GM19455 (cell line): ENCODE measurements around the gene PKD2.
"Not testable (repeated sequence)": the region's sequence is repeated elsewhere in the genome, so short reads cannot be mapped to it uniquely, and the experiment has no call there.

Experiments used
- ATAC-seq: cut with Tn5 transposase; IDR thresholded peaks from one replicate; pipeline ENCODE4 v1.9.1; 2021; ENCODE audit not compliant: unreplicated experiment

The PKD2 gene

DNA sequence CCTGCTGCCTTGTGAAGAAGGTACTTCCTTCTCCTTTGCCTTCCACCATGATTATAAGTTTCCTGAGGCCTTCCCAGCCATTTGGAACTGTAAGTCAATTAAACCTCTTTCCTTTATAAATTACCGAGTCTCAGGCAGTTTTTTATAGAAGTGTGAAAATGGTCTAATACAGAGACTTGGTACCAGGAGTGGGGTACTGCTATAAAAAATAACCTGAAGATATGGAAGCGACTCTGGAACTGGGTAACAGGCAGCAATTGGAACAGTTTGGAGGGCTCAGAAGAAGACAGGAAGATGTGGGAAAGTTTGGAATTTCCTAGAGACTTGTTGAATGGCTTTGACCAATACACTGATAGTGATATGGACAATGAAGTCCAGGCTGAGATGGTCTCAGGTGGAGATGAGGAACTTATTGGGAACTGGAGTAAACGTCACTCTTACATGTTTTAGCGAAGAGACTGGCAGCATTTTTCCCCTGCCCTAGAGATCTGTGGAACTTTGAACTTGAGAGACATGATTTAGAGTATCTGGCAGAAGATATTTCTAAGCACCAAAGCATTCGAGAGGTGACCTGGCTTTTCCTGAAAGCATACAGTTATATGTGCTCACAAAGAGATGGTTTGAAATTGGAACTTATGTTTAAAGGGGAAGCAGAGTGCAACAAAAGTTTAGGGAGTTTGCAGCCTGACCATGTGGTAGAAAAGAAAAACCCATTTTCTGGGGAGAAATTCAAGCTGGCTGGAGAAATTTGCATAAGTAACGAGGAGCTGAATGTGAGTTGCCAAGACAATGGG, 18.6 kb downstream of the PKD2 start:
- not testable (repeated sequence) for ATAC-seq

DNA sequence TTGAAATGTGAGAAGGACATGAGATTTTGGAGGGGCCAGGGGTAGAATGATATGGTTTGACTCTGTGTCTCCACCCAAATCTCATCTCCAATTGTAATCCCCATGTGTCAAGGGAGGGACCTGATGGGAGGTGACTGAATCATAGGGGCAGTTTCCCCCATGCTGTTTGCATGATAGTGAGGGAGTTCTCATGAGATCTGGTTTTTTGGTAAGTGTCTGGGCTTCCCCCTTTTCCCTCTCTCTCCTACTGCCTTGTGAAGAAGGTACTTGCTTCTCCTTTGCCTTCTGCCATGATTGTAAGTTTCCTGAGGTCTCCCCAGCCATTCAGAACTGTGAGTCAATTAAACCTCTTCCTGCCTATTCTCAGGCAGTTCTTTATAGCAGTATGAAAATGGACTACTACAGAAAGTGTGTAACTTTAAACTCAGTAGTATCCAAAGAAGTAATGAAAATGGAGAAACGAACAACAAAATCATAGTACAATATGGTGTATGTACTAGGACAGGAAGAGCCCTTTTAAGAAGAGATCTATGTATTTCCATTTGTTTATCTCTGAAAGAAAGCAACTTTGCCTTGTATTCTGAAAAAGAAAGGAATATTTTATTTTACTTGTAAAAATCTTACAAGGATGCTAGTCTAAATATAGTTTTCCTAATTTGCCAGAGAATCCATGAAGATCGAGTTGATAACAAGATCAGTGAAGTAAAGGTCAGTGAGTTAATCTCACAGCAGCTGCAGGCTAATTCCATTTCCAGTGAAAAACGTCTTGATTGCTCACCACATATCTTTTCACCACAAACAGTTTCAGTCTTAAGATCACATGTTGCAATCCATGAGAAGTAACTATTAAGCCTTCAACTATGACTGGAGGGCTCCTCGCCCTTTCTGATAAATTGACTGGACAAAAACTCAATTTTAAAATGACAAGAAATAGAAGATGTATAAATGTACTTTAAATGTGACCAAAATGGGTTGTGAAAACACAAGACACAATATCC, 20.5 kb downstream of the PKD2 start:
- ATAC-seq, result no peak

DNA sequence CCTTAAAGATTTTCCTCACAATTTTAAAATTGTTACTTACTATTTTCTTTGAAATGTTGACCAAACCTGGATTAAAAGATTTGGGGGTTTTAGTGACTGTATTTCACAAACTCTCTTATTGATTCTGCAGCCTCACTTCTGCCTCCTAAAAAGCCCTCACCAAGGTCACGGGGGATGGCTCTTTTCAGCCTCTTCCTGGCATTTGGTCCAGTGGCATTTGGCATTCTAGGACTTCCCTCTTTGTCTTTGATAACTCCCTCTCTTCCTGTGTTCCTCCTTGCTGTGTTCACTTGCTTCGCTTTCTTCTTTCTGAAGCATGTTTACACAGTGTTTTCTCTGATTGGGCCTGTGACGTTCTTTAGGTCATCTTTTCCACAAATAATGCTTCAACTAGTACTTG, 21.5 kb downstream of the PKD2 start:
- ATAC-seq, result no peak

DNA sequence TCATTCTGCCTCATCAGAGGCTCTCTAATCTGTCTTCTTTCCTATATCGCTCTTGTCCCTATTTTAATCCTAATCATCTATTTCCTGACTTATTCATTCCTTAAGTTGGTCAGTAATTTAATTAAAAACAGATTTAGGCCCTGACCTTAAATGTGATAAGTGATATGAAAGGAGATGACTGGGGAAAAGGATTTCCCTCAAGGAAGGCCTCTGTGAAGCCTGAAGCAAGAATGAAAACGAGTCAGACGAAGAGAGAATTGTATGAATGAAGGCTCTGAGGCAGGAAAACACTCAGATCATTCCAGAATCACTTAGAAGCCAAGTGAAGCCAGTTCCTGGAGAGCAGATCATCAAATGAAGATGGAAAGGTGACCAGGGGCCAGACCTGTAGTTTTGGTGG, 22.1 kb downstream of the PKD2 start:
- ATAC-seq, result no peak

DNA sequence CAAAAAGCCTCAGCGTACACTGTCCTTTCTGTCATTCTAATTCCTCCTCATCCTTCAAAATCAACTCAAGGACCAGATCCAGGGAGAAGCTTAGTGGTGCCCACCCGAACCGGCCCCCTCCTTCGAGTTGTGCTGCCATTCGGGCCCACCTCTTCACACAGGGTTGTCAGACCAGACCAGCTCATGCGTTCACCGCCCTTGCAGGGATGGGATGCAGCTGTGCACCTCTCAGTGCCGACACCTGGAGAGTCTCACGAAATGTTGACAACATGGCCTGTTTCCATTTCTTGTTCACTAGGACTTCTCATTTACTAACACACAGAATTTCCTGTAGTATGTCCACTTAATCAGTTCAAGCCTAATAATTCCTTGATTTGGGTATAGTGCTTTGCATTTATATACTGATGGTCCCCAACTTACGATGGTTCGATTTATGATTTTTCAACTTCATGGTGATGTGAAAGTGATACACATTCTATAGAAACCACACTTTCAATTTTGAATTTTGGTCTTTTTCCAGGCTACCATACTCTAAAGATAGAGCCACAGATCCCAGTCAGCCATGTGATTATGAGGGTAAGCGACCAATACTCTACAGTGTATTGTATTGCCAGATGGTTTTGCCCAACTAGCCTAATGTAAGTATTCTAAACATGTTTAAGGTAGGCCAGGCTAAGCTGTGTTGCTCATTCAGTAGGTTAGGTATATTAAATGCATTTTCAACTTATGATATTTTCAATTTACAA, 23.3 kb downstream of the PKD2 start:
- ATAC-seq, result no peak

DNA sequence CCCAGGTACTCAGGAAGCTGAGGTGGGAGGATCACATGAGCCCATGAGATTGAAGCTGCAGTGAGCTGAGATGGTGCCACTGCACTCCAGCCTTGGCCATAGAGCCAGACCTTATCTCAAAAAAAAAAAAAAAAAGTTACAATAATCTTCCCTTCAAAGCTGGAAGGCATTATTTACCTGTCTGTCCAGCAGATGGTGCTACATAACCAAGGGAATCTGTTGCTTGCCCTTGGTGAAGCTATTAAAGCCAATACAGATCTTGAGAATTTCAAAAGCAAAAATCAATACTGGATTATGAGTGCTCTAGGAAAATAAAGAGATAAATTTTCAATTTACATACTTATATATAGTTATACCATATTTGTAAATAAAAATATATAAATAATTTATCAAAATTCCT, 25.9 kb downstream of the PKD2 start:
- peak; percentile 70 for ATAC-seq

DNA sequence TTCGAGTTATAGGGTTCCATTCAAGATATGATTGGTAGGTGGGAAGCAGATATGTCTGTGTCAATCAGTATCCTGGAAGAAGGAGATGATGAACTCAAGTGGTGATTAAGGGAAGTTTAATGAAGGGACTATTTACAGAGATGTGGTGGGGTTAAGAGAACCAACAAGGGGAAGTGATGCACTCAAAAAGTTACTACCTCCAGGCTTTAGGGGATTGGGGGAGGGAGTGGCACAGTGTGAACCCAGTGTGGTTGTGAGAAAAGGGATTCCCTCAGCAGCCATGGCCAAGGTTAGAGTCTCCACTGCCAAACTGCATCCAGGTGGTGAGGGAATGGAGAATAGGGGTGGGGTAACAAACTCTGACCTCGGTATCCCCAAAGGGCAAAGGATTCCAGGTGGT, 27.9 kb downstream of the PKD2 start:
- ATAC-seq, result no peak

DNA sequence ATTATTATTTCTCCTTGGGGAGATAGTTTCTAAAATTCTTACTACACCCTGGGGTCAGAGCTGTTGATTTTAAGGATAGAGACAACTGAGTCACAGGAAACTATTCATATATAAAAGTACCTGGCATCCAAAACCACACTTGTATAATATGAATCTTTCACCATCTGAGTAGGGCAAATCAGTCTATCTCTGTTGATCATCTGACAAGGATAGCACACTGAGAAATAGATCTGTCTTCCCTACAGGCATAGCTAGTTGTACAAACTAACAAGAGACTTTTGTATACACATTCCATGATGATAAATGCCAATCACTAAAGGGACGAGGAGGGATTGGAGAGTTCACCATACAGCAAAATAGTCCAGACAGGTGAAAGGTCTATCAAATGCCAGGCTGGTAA, 30.0 kb downstream of the PKD2 start:
- no peak for ATAC-seq

DNA sequence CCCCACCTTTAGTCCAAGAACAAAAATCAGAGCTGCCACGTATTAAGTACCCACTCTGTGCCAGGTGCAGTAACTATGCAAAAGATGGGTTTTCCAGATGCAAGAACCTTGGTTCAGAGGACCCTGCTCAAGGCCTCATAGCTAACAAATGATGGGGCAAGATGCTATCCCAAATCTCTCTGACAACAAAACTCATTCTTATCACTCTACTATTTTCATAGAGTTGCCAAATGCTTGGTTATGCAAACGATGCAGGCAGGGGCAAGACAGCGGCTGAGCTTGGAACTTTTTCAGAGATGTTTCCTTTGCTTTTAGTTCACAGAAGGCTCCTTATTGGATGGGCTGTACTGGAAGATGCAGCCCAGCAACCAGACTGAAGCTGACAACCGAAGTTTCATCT, 30.5 kb downstream of the PKD2 start:
- ATAC-seq, result no peak

DNA sequence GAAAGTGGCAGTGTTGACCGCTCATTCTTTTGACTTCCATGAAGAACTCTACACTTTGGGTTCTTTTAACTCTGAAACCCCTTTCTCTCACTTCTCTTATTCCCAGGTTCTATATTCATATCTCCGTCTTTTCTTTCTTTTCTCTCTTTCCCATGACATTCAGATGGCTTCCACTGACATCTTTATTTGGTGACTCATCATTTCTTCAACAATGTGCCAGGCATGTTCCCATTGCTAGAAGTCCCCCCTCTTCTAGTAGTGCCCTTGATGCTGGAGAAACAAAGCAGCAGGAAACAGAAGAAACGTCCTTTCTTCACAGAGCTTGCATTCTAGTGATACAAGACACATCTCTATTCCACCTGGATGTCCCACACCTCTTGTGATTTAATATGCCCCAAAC, 33.3 kb downstream of the PKD2 start:
- no peak for ATAC-seq

DNA sequence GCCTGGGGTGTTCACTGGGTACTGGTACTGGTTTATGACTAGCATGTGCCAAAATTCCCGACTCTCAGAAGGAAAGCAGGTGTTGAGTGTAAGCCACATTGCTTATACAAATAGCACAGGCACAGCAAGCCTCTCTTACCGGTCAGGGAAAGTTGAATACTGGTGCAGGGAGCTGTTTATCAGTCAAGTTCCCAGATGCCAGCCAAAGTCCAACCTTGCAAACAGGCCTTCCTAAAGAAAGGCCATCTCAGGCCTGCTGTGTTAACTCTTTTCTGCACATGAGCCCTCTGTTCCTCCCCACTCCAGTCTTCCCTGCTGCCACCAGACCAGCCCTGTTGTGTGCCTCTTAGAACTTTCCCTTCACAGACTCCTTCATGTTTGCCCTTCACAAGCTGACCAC, 34.2 kb downstream of the PKD2 start:
- no peak for ATAC-seq

DNA sequence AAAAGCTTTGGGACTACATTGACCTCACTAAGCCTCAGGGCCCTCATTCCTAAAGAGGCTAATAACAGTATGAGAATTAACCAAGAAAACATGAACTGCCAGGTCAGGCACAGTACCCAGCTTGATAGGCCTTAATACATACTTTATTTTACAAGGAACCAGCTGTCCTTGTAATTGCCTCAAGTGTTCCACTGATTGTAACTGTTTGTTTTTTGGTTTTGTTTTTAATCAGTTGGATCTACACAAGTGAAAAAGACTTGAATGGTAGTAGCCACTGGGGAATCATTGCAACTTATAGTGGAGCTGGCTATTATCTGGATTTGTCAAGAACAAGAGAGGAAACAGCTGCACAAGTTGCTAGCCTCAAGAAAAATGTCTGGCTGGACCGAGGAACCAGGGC, 35.6 kb downstream of the PKD2 start:
- ATAC-seq, result no peak

DNA sequence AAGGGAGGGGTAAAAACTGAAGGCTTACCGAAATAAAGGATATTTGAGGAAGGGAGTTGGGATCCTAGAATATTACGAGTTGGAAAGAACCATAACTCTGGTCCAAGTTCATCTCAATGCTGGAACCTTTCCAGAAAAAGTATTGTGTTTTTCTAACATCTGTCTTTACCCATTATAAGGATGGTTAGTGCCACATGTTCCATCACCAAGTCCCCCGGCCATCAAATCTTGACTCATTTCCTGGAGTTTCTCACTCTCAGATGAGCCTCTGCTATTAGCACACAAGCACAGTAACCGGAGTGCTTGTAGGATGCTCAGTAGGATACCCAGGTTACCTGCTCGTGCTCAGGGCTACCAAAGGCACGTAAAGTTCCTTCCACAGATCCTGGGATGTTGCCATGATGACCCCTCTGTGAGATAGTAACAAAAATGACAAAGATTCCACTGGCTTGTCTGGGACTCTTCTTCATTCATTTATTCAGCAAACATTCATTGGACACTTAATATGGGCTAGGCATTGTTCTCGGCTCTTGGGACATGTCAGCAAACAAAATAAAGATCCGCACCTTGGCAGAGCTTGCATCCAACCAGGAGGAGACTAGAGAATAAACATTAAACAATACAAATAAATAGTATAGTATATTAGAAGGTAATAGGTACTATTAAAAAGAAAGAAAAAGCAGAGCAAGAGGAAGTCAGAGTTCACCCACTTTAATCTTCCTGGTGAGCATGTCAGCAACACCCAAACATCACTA, 36.3 kb downstream of the PKD2 start:
- no peak for ATAC-seq

DNA sequence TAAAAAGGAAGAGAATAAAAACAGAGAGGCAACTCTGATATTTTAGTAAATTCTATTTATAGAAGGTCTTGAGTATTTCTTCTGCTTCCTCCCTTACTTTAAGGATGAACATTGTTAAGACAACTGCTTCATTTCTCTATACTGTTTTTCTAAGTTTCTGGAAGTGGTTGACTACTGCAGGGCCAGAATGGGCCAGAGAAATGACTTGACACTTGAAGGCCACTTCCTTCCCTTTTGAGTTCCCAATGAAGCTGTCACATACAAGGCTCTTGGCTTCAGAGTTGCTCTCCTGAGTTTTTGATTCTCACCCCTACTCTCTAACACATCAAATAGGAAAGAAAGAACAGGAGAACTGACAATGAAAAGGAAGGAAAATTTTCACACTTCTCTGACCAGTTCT, 37.6 kb downstream of the PKD2 start:
- ATAC-seq, result no peak

DNA sequence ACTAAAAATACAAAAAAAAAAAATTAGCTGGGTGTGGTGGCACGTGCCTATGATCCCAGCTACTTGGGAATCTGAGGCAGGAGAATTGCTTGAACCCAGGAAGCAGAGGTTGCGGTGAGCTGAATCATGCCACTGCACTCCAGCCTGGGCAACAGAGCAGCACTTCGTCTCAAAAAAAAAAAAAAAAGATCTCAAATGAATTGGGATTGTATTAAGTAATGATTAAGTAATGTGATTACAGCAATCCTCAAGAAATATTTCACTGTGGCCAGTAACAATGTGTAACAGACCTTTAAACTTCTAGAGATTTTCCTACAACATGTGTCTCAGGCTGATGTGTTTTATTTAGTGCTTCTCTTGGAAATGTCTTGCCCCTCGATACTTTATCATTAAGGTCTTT, 46.8 kb downstream of the PKD2 start:
- no peak for ATAC-seq

DNA sequence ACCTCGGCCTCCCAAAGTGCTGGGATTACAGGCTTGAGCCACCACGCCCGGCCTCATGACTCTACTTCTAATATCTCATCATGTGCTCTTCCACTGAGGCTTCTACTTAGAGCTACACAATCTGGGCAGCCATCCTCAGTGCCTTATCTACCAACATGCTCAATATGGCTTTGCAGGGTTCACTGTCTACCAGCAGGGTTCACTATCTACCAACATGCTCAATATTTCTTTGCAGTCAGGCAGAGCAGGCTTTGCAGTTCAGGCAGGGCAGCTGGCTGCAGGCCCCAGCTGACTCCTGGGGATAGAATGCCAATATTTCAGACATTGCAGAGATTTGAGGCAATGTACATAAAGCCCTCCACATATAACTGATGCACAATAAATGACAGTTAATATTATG, 47.5 kb downstream of the PKD2 start:
- no peak for ATAC-seq

DNA sequence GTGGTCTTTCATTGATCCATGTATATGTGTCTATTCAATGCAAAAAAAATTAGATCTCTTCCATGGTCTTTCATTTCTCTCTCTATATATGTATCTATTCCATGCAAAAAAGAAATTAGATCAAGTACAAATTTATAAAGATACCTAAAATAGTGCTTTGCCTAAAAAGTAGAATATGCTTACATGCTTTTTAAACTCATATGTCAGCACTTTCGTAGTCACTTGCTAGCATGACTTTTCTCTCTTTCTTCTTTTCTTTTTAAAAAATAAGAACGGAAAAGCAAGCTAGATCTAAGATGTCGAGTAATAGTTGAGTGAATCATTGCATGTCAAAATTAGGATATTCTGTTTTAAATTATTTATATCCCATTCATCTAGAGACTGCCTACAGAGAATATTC, 50.9 kb downstream of the PKD2 start:
- ATAC-seq, result no peak

DNA sequence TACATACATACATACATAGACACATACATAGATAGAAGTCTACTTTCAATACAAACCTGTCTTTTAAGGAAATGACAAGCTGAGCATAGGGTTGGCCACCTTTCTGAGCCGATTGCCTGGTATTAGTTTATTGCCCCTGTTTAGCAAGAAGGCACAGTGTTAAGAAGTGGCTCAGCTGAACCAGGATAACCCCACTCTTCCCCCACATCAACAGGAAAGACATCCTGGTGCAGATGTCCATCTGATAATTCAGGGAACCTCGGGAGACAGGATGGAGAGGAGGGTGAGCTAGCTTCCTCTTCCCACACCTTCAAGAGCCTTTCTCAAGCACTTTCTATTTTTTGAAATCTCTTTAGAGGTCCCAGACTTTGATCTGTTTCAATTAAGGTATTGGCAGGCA, 52.3 kb downstream of the PKD2 start:
- no peak for ATAC-seq

DNA sequence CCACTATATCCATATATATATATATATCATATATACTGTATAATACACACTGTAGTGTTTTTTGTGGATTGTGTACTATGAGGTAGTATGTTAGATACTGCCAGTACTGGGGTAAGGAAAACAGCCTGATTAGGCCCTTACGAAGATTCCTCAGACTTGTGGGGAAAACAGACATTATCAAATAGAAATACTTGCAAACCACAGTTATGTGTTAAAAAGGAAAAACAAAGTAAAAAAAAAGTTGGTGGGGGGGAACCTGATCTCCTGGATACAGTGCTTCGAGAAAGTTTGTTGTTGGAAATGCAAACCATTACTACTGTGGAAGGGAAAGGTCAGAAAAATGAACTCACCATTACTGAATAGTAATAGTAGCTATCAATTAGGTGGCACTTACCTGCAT, 53.0 kb downstream of the PKD2 start:
- ATAC-seq, result no peak

DNA sequence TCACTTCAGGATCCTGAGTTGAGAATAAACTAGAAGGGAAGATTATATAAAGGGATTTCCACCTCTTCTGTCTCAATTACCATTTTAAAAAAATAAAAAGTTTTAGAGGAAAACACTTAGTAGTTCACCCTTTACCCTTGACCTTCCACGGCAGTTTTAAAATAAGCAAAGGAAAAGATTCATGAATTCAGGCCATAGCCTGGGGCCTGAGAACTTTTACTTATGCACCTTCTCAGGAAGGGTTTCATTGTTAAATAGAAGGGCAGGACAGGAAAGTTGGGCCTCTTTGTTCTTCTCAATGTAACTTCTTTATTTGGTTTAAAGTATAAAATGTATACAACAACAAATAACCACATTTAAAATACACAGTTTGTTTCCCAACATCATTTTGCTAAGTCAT, 54.9 kb downstream of the PKD2 start:
- ATAC-seq, result no peak

DNA sequence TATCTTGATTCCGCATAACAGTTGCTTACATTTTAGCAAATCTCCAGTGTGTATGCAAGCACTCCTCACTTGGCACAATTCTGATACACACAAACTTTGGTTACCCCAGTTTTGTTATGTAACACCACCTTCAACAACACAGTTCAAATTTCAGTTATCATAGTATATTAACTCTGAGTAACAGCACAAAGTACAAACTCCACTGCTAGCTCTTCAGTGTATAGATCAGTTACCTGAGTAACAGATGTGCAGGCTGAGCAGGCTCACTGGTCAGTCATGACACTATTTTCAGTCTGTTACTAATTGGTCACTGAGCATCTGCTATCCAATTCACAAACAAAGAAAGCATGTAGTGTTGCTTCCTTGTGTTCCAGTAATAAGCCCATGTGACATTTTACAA, 55.4 kb downstream of the PKD2 start:
- ATAC-seq, result no peak
